ENCODE measurements around the gene TMEM51.

DNA sequence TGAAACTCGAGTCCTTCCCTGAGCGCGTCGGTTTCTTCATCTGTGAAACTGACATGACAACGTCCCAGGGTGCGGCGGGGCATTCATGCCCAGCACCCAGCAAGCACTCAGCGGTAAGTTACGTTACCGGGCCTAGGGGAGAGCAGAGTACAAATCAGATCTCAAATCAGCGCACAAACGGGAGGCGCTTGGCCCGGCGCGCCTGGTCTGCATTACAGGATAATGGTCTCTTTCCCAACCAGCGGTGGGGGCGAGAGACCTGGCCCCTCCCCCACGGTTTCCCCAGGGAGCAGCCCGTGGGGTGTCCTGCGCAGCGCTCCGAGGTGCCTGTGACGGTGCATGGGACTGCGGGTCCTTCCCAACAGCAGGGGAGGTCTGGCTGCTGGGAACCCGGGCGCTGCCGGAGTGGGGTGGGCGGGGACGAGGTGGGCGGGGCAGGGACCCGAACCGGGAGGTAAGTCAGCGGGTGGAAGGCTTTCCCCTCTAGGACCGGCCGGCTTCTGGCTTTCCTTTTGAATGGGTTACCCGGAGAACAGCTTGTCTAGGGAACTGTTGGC is 1.0 kb downstream of the TMEM51 start:
- no peak for TF ChIP-seq POLR2AphosphoS5 (IDR thresholded peaks at IDR 0.05; ENCODE audit: low read depth, low read length)
- no peak for TF ChIP-seq TAF1 (IDR thresholded peaks at IDR 0.05; ENCODE audit: borderline replicate concordance, insufficient read depth, low read length)
- no peak for TF ChIP-seq SIN3A (IDR thresholded peaks at IDR 0.05; ENCODE audit: borderline replicate concordance, insufficient read depth, low read length)
- no peak for TF ChIP-seq FOXP2 (optimal IDR thresholded peaks at IDR 0.05; ENCODE audit: borderline replicate concordance, extremely low read depth, extremely low read length, insufficient read depth)
- TF ChIP-seq, protein P1, sequence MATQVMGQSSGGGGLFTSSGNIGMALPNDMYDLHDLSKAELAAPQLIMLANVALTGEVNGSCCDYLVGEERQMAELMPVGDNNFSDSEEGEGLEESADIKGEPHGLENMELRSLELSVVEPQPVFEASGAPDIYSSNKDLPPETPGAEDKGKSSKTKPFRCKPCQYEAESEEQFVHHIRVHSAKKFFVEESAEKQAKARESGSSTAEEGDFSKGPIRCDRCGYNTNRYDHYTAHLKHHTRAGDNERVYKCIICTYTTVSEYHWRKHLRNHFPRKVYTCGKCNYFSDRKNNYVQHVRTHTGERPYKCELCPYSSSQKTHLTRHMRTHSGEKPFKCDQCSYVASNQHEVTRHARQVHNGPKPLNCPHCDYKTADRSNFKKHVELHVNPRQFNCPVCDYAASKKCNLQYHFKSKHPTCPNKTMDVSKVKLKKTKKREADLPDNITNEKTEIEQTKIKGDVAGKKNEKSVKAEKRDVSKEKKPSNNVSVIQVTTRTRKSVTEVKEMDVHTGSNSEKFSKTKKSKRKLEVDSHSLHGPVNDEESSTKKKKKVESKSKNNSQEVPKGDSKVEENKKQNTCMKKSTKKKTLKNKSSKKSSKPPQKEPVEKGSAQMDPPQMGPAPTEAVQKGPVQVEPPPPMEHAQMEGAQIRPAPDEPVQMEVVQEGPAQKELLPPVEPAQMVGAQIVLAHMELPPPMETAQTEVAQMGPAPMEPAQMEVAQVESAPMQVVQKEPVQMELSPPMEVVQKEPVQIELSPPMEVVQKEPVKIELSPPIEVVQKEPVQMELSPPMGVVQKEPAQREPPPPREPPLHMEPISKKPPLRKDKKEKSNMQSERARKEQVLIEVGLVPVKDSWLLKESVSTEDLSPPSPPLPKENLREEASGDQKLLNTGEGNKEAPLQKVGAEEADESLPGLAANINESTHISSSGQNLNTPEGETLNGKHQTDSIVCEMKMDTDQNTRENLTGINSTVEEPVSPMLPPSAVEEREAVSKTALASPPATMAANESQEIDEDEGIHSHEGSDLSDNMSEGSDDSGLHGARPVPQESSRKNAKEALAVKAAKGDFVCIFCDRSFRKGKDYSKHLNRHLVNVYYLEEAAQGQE (IDR thresholded peaks at IDR 0.05; ENCODE audit: insufficient read depth in 1 of 2, low read depth in 2 of 2, low read length in 2 of 2), result no peak
